ENCODE measurements around the gene HEBP1. TPM values are rescaled to one million over a fixed set of nuclear protein-coding genes. Genes with fewer than 3 reads are reported as not detected.

Gene HEBP1
- total RNA-seq, 2 donors from 2014 or later, result 39.9 to 57.8 TPM

DNA sequence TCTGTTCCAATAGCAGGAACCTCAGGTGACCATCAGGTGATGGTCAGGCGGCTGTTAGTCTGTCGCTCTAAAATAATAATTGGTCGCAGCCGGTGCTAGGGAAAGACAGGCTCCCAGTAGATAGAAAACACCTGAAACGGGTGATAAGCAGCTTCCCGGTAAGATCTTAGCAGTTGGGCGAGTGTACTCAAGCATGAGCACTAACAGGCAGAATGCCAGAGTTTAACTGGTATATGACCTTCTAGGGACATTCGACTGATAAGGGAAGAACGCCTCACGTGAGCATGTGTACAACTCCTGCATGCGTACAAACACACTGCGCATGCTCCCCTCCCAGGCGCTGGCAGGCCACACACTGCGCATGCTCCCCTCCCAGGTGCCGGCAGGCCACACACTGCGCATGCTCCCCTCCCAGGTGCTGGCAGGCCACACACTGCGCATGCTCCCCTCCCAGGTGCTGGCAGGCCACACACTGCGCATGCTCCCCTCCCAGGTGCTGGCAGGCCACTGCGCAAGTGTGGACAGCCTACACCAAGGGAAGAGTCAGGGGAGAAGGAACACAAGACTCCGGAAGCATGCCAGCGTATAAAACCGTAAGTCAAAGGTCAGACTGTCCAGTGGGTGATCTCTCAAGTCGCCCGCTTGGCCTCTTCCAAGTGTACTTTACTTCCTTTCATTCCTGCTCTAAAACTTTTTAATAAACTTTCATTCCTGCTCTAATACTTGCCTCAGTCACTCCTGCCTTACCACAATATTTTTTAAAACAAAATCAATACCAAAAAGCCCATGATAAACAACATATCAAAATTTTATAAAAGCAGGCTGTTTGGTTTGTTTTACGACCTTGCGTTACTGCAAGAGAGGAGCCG lies 72.6 kb downstream of the HEBP1 start:
- TF ChIP-seq, protein P1, sequence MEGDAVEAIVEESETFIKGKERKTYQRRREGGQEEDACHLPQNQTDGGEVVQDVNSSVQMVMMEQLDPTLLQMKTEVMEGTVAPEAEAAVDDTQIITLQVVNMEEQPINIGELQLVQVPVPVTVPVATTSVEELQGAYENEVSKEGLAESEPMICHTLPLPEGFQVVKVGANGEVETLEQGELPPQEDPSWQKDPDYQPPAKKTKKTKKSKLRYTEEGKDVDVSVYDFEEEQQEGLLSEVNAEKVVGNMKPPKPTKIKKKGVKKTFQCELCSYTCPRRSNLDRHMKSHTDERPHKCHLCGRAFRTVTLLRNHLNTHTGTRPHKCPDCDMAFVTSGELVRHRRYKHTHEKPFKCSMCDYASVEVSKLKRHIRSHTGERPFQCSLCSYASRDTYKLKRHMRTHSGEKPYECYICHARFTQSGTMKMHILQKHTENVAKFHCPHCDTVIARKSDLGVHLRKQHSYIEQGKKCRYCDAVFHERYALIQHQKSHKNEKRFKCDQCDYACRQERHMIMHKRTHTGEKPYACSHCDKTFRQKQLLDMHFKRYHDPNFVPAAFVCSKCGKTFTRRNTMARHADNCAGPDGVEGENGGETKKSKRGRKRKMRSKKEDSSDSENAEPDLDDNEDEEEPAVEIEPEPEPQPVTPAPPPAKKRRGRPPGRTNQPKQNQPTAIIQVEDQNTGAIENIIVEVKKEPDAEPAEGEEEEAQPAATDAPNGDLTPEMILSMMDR (IDR thresholded peaks at IDR 0.05), result no peak

GRCh38 chr12:12926571-12927071 lies 73.4 kb downstream of the HEBP1 start:
- TF ChIP-seq, protein P1 (IDR thresholded peaks at IDR 0.05), result no peak

More for the DNA sequence above, 72.6 kb downstream of the HEBP1 start:
- no peaks in the 10 kb centered on the region for H3K9me3 ChIP-seq
- H3K27me3 ChIP-seq (replicated peaks; ENCODE audit: insufficient read depth), result no peaks in the 10 kb centered on the region
- H3K4me1 ChIP-seq (ENCODE audit: control insufficient read depth in 1 of 2, low read depth in 2 of 2), result peaks cover 3 to 9% of the 10 kb centered on the region in 2 donors
- peak overlapping the region; percentile 74 for H3K4me3 ChIP-seq
- ATAC-seq (ENCODE audit: insufficient number of reproducible peaks, low FRiP score, low read depth) (peak; percentile 57), DNase-seq (ENCODE audit: low spot score) (no peak)
- no peaks in the 10 kb centered on the region for H3K36me3 ChIP-seq
- H3K27ac ChIP-seq, result peak overlapping the region in 1 of 2 donors; percentile 56

GRCh38 chr12:12925388-12925787 lies 74.7 kb downstream of the HEBP1 start:
- H3K9me3 ChIP-seq, result no peaks in the 10 kb centered on the region
- DNase-seq (ENCODE audit: low spot score) (no peak), ATAC-seq (ENCODE audit: insufficient number of reproducible peaks, low FRiP score, low read depth) (no peak)
- peak overlapping the region; percentile 3 for H3K4me3 ChIP-seq
- H3K27ac ChIP-seq, result peak overlapping the region; percentile 30 to 56
- H3K27me3 ChIP-seq (replicated peaks; ENCODE audit: insufficient read depth), result no peaks in the 10 kb centered on the region
- TF ChIP-seq, protein P1 (IDR thresholded peaks at IDR 0.05), result no peak
- H3K36me3 ChIP-seq, result no peaks in the 10 kb centered on the region
- H3K4me1 ChIP-seq (ENCODE audit: control insufficient read depth in 1 of 2, low read depth in 2 of 2), result peaks cover 3 to 9% of the 10 kb centered on the region in 2 donors

More at GRCh38 chr12:12926571-12927071, 73.4 kb downstream of the HEBP1 start:
- peaks cover 3 to 9% of the 10 kb centered on the region in 2 donors for H3K4me1 ChIP-seq (ENCODE audit: control insufficient read depth in 1 of 2, low read depth in 2 of 2)
- H3K9me3 ChIP-seq, result no peaks in the 10 kb centered on the region
- DNase-seq (ENCODE audit: low spot score) (no peak), ATAC-seq (ENCODE audit: insufficient number of reproducible peaks, low FRiP score, low read depth) (no peak)
- no peaks in the 10 kb centered on the region for H3K36me3 ChIP-seq
- no peaks in the 10 kb centered on the region for H3K27me3 ChIP-seq (replicated peaks; ENCODE audit: insufficient read depth)
- peak overlapping the region in 1 of 2 donors; percentile 56 for H3K27ac ChIP-seq
- H3K4me3 ChIP-seq, result peak overlapping the region; percentile 74

Other genes with a start within 250 kb of the HEBP1 start
- 10 to 100 TPM; 38.4 to 70.7 TPM for gene APOLD1, start 214.6 kb downstream of the HEBP1 start, total RNA-seq
- 10 to 100 TPM; 43.5 to 51.1 TPM for gene DDX47, start 186.9 kb downstream of the HEBP1 start, total RNA-seq
- gene GPRC5A, start 108.7 kb downstream of the HEBP1 start, total RNA-seq, result 100 to 1,000 TPM in 1 of 2 donors, 10 to 100 TPM in 1; 42.8 to 123 TPM
- not detected for gene GPRC5D, start 48.1 kb downstream of the HEBP1 start, total RNA-seq
- 1 to 10 TPM; 4.5 to 8.5 TPM for gene FAM234B, start 44.1 kb upstream of the HEBP1 start, total RNA-seq
- gene GSG1, start 103.4 kb upstream of the HEBP1 start, total RNA-seq, result not detected
- gene EMP1, start 196.5 kb upstream of the HEBP1 start, total RNA-seq, result 1,000 to 10,000 TPM in 1 of 2 donors, 100 to 1,000 TPM in 1; 295 to 1,389 TPM